Stomach (tissue), 4 donors: ENCODE results near the gene CYTH1.

Experiments used
- EP300 ChIP-seq: sonication (generic); formaldehyde crosslinking; IDR thresholded peaks from one replicate; pipeline ENCODE4 v1.6.1; 2017; ENCODE audit warnings: antibody characterized with exemption
- POLR2A ChIP-seq, 4 donors: fragments of 450-650 bp; IDR thresholded peaks; one replicate each; pipeline ENCODE4 v1.6.1; 2016; ENCODE audit warnings: antibody characterized with exemption in 4 of 4, control low read depth in 2 of 4, mild to moderate bottlenecking in 1 of 4, moderate library complexity in 1 of 4
- POLR2AphosphoS5 ChIP-seq, 3 donors: sonication (generic); formaldehyde crosslinking; IDR thresholded peaks; one replicate each; pipeline ENCODE4 v1.6.1; 2016; ENCODE audit warnings: antibody characterized with exemption in 3 of 3
- TF ChIP-seq, protein P1 (sequence below), 7 experiments: fragments of 450-650 bp in 4 of 7; fragments of 200-600 bp in 3 of 7; sonication (generic) in 3 of 7; IDR thresholded peaks; one replicate each; pipeline ENCODE4 v1.5.1; 2016 to 2019; ENCODE audit warnings: antibody characterized with exemption in 7 of 7, control low read depth in 2 of 7, mild to moderate bottlenecking in 1 of 7

DNA sequence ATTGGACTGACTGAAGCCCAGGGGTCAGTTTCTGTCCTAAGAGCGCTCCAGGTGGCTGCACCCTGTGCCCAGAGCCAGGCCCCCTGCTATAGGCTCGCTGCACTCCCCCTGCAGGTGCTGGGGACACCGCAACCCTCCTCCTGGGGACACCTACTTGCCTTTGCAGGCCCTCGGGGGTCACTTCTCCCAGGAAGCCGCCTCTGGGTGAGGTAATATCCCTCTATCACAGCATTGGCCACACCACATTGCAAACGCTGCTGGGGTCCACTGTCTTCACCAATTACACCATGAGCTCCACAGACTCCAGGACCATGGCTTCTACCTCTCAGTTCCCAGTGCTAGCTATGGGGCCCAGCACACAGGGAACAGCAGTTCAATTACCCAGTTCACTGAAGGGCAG is 43.6 kb upstream of the CYTH1 start:
- TF ChIP-seq, protein P1, sequence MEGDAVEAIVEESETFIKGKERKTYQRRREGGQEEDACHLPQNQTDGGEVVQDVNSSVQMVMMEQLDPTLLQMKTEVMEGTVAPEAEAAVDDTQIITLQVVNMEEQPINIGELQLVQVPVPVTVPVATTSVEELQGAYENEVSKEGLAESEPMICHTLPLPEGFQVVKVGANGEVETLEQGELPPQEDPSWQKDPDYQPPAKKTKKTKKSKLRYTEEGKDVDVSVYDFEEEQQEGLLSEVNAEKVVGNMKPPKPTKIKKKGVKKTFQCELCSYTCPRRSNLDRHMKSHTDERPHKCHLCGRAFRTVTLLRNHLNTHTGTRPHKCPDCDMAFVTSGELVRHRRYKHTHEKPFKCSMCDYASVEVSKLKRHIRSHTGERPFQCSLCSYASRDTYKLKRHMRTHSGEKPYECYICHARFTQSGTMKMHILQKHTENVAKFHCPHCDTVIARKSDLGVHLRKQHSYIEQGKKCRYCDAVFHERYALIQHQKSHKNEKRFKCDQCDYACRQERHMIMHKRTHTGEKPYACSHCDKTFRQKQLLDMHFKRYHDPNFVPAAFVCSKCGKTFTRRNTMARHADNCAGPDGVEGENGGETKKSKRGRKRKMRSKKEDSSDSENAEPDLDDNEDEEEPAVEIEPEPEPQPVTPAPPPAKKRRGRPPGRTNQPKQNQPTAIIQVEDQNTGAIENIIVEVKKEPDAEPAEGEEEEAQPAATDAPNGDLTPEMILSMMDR (IDR thresholded peaks at IDR 0.05), result no peak
- no peak for TF ChIP-seq POLR2A (IDR thresholded peaks at IDR 0.05)
- no peak for TF ChIP-seq POLR2AphosphoS5 (IDR thresholded peaks at IDR 0.05)
- TF ChIP-seq EP300, result no peak
